ENCODE measurements around the gene PRKCA. TPM values are rescaled to one million over a fixed set of nuclear protein-coding genes. Genes with fewer than 3 reads are reported as not detected.

The PRKCA gene
- total and polyA plus RNA-seq, 2 of the 13 experiments (the other 11 are each of a cell fraction or from before 2014, with no cell fraction given) = 18.5 to 21.5 TPM

- TF ChIP-seq PRDM10 (CRISPR knock-in tag; IDR thresholded peaks at IDR 0.05; ENCODE audit: low read depth) (no peak), ZFP1 (CRISPR knock-in tag; IDR thresholded peaks at IDR 0.05) (0 out of 2 replicates have a peak, but pooled peaks have one; percentile 52), SMAD3 (CRISPR knock-in tag; IDR thresholded peaks at IDR 0.05) (peak; percentile 66; the same call in 1 of the 2 replicates), ARID2 (CRISPR knock-in tag; IDR thresholded peaks at IDR 0.05; ENCODE audit: borderline replicate concordance) (no peak), MAF1 (CRISPR knock-in tag; IDR thresholded peaks at IDR 0.05; ENCODE audit: borderline replicate concordance) (no peak), DPF2 (CRISPR knock-in tag; IDR thresholded peaks at IDR 0.05; ENCODE audit: borderline replicate concordance, low read depth) (no peak), ZNF441 (CRISPR knock-in tag; IDR thresholded peaks at IDR 0.05; ENCODE audit: borderline replicate concordance) (peak; percentile 48; the same call in 1 of the 2 replicates), ZNF747 (CRISPR knock-in tag; IDR thresholded peaks at IDR 0.05; ENCODE audit: borderline replicate concordance) (no peak), ZNF407 (CRISPR knock-in tag; IDR thresholded peaks at IDR 0.05; ENCODE audit: not compliant biosample characterization) (no peak), STAG1 (CRISPR knock-in tag; IDR thresholded peaks at IDR 0.05) (peak; percentile 99), ZNF710 (CRISPR knock-in tag; IDR thresholded peaks at IDR 0.05; ENCODE audit: borderline replicate concordance) (no peak), NR2F1 (CRISPR knock-in tag; IDR thresholded peaks at IDR 0.05) (no peak), NFE2L2 (IDR thresholded peaks at IDR 0.05; ENCODE audit: low read length) (0 out of 2 replicates have a peak, but pooled peaks have one; percentile 26), MIER3 (CRISPR knock-in tag; IDR thresholded peaks at IDR 0.05; ENCODE audit: borderline replicate concordance) (peak; percentile 70; the same call in 1 of the 2 replicates)
These were observed 265.1 kb downstream of the PRKCA start (continued) for GRCh38 chr17:66567234-66568170.

Data from HepG2 (cell line).